B cell (primary cell): ENCODE measurements around the gene WNT11. TPM values are rescaled to one million over a fixed set of nuclear protein-coding genes. Genes with fewer than 3 reads are reported as not detected.

Experiments used
- ATAC-seq: fragments of 200-7000 bp; cut with Tn5 transposase; one replicate; pipeline ENCODE4 v1.10.0; 2021; ENCODE audit warnings: low read depth, mild to moderate bottlenecking, moderate number of reproducible peaks, moderate library complexity
- CTCF ChIA-PET: fragments of 350-600 bp; sonication (Branson Sonifier 250); formaldehyde crosslinking; loops from one replicate; lab custom pipeline; 2021; ENCODE audit warnings: antibody characterized with exemption, inconsistent platforms; lab: Charles Lee
- POLR2A ChIA-PET: fragments of 350-600 bp; sonication (Branson Sonifier 250); formaldehyde crosslinking; loops from one replicate; lab custom pipeline; 2021; ENCODE audit warnings: antibody characterized with exemption; lab: Charles Lee
- DNase-seq: peaks from one replicate; pipeline ENCODE4 v3.0.0; 2013
- H2AFZ ChIP-seq: 2 replicates; pipeline ENCODE4 v1.6.1; 2012; ENCODE audit warnings: mild to moderate bottlenecking, low read depth, low read length; ENCODE audit not compliant: insufficient read depth, poor library complexity, severe bottlenecking
- H3K27ac ChIP-seq, 2 donors: 1 replicate in 1 of 2; 2 replicates in 1 of 2; pipeline ENCODE4 v1.5.1; 2012 to 2013; ENCODE audit warnings: low read length in 2 of 2, mild to moderate bottlenecking in 2 of 2, moderate library complexity in 1 of 2
- H3K27me3 ChIP-seq, 4 experiments: fragments of 200-600 bp in 1 of 4; sonication (generic) in 1 of 4; replicated peaks in 1 of 4; 1 replicate in 2 of 4; 2 replicates in 2 of 4; pipeline versions ENCODE4 v1.6.1 to v1.7.0; 2013 to 2016; ENCODE audit warnings: low read length in 3 of 4, mild to moderate bottlenecking in 2 of 4, mixed read lengths in 1 of 4, moderate library complexity in 1 of 4; ENCODE audit not compliant: insufficient read depth in 4 of 4, control insufficient read depth in 3 of 4; ENCODE audit errors: control extremely low read depth in 1 of 4
- H3K36me3 ChIP-seq, 2 experiments: replicated peaks in 1 of 2; 1 replicate in 1 of 2; 2 replicates in 1 of 2; pipeline versions ENCODE4 v1.6.1 to v1.7.1; 2013; ENCODE audit warnings: low read length in 1 of 2; ENCODE audit not compliant: insufficient read depth in 2 of 2, control insufficient read depth in 1 of 2; ENCODE audit errors: control extremely low read depth in 1 of 2, extremely low read depth in 1 of 2
- H3K4me1 ChIP-seq, 2 donors: fragments of 200-600 bp in 1 of 2; sonication (generic) in 1 of 2; 1 replicate in 1 of 2; 2 replicates in 1 of 2; pipeline versions ENCODE4 v1.5.1 to v1.6.1; 2013 to 2017; ENCODE audit warnings: low read length in 2 of 2; ENCODE audit not compliant: control insufficient read depth in 2 of 2, insufficient read depth in 2 of 2
- H3K4me2 ChIP-seq: replicated peaks from 2 replicates; pipeline ENCODE3; 2012; ENCODE audit warnings: mild to moderate bottlenecking, low read depth, low read length; ENCODE audit not compliant: poor library complexity, severe bottlenecking
- H3K4me3 ChIP-seq, 5 experiments: fragments of 200-600 bp in 1 of 5; sonication (generic) in 1 of 5; 1 replicate in 3 of 5; 2 replicates in 2 of 5; pipeline versions ENCODE4 v1.5.1 to v1.7.0; 2011 to 2016; ENCODE audit warnings: low read length in 4 of 5, mild to moderate bottlenecking in 4 of 5, low read depth in 2 of 5, control low read depth in 1 of 5, moderate library complexity in 1 of 5; ENCODE audit not compliant: insufficient read depth in 1 of 5; ENCODE audit errors: control extremely low read depth in 1 of 5, extremely low read depth in 1 of 5
- H3K79me2 ChIP-seq: fragments of 200-600 bp; sonication (generic); one replicate; pipeline ENCODE4 v1.6.0; 2016; ENCODE audit warnings: low read length; ENCODE audit not compliant: control insufficient read depth, insufficient read depth
- H3K9ac ChIP-seq: fragments of 200-600 bp; sonication (generic); 2 replicates; pipeline ENCODE4 v1.6.1; 2017; ENCODE audit warnings: mild to moderate bottlenecking, low read length, moderate library complexity
- H3K9me3 ChIP-seq, 3 donors: one replicate each; pipeline versions ENCODE4 v1.6.1 to v1.7.1; 2013; ENCODE audit warnings: low read length in 2 of 3; ENCODE audit not compliant: control insufficient read depth in 2 of 3, insufficient read depth in 1 of 3; ENCODE audit errors: control extremely low read depth in 1 of 3
- H4K20me1 ChIP-seq: 2 replicates; pipeline ENCODE4 v1.6.0; 2012; ENCODE audit warnings: mild to moderate bottlenecking, low read length; ENCODE audit not compliant: insufficient read depth, control insufficient read depth, poor library complexity, severe bottlenecking
- H3K27ac Mint-ChIP-seq: one replicate; pipeline ENCODE4 v1.8.0; 2021; ENCODE audit warnings: mixed read lengths
- H3K27me3 Mint-ChIP-seq: one replicate; pipeline ENCODE4 v1.8.0; 2021; ENCODE audit warnings: mixed read lengths
- H3K4me1 Mint-ChIP-seq: one replicate; pipeline ENCODE4 v1.8.0; 2021; ENCODE audit warnings: mixed read lengths
- H3K4me3 Mint-ChIP-seq: one replicate; pipeline ENCODE4 v1.8.0; 2021; ENCODE audit warnings: mixed read lengths
- H3K9me3 Mint-ChIP-seq: one replicate; pipeline ENCODE4 v1.8.0; 2022; ENCODE audit warnings: mixed read lengths; ENCODE audit not compliant: insufficient read depth
- CTCF ChIP-seq: fragments of 200-600 bp; IDR thresholded peaks from one replicate; pipeline ENCODE4 v1.8.0; 2022; ENCODE audit warnings: antibody characterized with exemption, mild to moderate bottlenecking
- EZH2 ChIP-seq: IDR thresholded peaks from 2 replicates; pipeline ENCODE4 v1.6.1; 2012; ENCODE audit warnings: borderline replicate concordance, low read depth, mild to moderate bottlenecking, moderate library complexity, low read length; ENCODE audit not compliant: insufficient read depth, poor library complexity, severe bottlenecking
- WGBS: methylation state at CpG from one replicate; pipeline ENCODE4 v1.1.5; 2013; ENCODE audit warnings: missing lambda C conversion rate; ENCODE audit not compliant: insufficient coverage; 5-methylcytosine and 5-hydroxymethylcytosine counted together
- intact Hi-C: fragments of 100-400 bp; cut with micrococcal nuclease; formaldehyde crosslinking; loops from one replicate; pipeline ENCODE4 v1.10.0; 2022
- polyA plus RNA-seq: library from polyadenylated mRNA; depleted of rRNA; stranded (reverse); fragments of >200 nt; gene quantifications from 2 replicates; pipeline ENCODE4 v1.2.3, GENCODE V29; 2012
- total RNA-seq, 2 donors: library from RNA; stranded (reverse); fragments of 120-200 nt in 1 of 2; gene quantifications; 1 replicate in 1 of 2; 2 replicates in 1 of 2; pipeline versions ENCODE4 v1.2.3 to v1.2.4, GENCODE V29; 2013 to 2022

Gene WNT11
- total and polyA plus RNA-seq, 2 donors (not counting 1 experiment from before 2014, with no cell fraction given) = 0.39 TPM; not detected in 1

DNA sequence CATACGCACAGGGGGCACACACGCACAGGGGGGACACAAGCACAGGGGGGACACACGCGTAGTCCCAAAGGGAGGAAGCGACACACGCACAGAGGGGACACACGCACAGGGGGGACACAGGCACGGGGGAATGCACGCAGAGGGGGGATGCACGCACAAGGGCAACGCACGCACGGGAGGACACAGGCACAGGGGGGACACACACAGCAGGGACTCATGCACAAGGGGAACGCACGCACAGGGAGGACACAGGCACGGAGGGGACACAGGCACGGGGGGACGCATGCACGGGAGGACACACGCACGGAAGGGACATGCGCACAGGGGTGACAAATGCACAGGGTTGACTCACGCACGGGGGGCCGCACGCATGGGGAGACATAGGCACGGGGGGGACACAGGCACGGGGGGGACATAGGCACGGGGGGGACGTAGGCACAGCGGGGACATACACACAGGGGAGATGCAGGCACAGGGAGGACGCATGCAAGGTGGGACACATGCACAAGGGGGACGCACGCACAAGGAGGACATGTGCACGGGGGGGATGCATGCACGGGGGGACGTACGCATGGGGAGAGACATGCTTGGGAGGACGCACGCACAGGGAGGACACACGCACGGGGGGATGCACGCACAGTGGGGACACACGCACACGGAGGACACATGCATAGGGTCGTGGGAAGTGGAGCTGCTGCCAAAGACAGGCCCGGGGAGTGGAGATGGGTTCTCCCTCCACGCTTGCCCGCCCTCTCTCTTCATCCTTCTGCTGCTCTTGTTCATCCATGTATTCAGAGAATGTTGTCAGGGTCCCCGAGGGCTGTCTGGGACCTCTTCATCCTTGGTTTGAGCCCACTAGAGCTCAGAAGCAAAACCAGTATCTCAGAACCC lies 41.2 kb downstream of the WNT11 start:
- no peaks in the 10 kb centered on the region for H3K79me2 ChIP-seq
- no peaks in the 10 kb centered on the region for H3K36me3 ChIP-seq
- H3K9me3 Mint-ChIP-seq = no peaks in the 10 kb centered on the region
- no peak overlapping the region for H2AFZ ChIP-seq
- H3K4me1 ChIP-seq = no peaks in the 10 kb centered on the region
- WGBS = 92% methylated on average over 47 of the region's 50 CpGs
- no peak overlapping the region for H3K27ac ChIP-seq
- H3K4me3 ChIP-seq = no peak overlapping the region
- H3K4me1 Mint-ChIP-seq = no peaks in the 10 kb centered on the region
- TF ChIP-seq EZH2 = no peak
- TF ChIP-seq CTCF = no peak
- ChIA-PET POLR2A (no interaction called here), CTCF (no interaction called here)
- no peaks in the 10 kb centered on the region for H3K9me3 ChIP-seq
- DNase-seq (no peak), ATAC-seq (no peak)
- H3K4me2 ChIP-seq = no peak overlapping the region
- no peak overlapping the region for H3K27ac Mint-ChIP-seq
- peaks cover 6% of the 10 kb centered on the region for H3K27me3 Mint-ChIP-seq
- intact Hi-C loops = no loop called here
- H4K20me1 ChIP-seq = no peaks in the 10 kb centered on the region
- H3K27me3 ChIP-seq = no peaks in the 10 kb centered on the region
- no peak overlapping the region for H3K4me3 Mint-ChIP-seq
- no peak overlapping the region for H3K9ac ChIP-seq

DNA sequence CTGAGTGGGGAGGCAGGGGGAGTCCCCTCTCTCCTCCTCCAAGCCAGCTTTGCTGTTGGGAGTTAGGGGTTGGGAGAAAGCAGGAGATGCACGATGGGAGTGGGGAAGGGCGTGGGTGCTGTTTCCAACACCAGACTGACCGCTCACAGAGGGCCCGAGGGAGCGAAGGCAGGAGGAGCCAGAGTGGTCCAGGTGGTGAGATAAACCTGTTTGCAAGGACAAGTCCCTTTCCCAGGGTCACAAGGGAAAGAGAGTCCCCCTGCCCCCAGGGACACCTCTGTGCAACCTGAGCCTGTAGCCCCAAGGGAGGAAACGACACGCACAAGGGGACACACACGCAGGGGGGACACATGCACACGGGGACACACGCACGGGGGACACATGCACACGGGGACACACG lies 42.2 kb downstream of the WNT11 start:
- Histone ChIP-seq H3K9ac (no peak overlapping the region), H3K27ac (no peak overlapping the region), H3K27me3 (no peaks in the 10 kb centered on the region), H3K36me3 (no peaks in the 10 kb centered on the region), H2AFZ (no peak overlapping the region), H3K9me3 (no peaks in the 10 kb centered on the region), H3K79me2 (no peaks in the 10 kb centered on the region), H3K4me1 (no peaks in the 10 kb centered on the region), H4K20me1 (no peaks in the 10 kb centered on the region), H3K4me3 (no peak overlapping the region), H3K4me2 (no peak overlapping the region)
- CTCF ChIA-PET = no interaction called here
- H3K9me3 Mint-ChIP-seq = no peaks in the 10 kb centered on the region
- no peak for DNase-seq
- TF ChIP-seq CTCF = no peak
- TF ChIP-seq EZH2 = no peak
- H3K27ac Mint-ChIP-seq = no peak overlapping the region
- 85% methylated on average over 7 of the region's 13 CpGs for WGBS
- no peaks in the 10 kb centered on the region for H3K4me1 Mint-ChIP-seq
- peaks cover 6% of the 10 kb centered on the region for H3K27me3 Mint-ChIP-seq
- H3K4me3 Mint-ChIP-seq = no peak overlapping the region
- intact Hi-C loops = no loop called here
- ATAC-seq = no peak
- POLR2A ChIA-PET = no interaction called here
